ENCODE results near the gene SAMD9.

DNA sequence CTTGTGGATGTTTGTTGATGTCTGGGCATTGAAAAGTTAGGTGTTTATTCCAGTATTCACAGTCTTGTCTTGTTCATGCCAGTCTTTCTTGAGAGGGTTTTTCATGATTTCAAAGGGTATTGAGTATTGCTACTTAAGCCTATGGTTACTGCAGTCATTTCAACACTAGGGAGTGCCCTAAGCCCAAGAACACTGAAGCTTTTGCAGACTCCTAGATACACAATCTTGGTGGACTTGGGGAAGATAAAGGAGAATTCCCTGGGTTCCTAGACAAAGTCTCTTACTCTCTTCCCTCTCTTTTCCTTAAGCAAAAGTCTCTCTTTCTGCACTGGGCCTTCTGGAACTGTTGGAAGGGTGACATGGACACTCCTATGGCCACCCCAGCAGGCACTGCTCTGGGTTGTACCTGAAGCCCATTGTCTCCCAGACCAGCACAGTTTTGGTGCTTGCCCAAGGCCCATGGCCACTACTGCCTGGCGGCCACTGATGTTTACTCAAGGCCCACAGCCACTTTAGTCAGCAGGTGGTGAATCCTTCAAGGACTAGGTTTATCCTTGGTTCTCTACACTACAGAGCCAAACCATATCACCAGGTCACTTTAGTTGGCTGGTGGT lies 24.9 kb downstream of the SAMD9 start:
- TF ChIP-seq, protein P1, sequence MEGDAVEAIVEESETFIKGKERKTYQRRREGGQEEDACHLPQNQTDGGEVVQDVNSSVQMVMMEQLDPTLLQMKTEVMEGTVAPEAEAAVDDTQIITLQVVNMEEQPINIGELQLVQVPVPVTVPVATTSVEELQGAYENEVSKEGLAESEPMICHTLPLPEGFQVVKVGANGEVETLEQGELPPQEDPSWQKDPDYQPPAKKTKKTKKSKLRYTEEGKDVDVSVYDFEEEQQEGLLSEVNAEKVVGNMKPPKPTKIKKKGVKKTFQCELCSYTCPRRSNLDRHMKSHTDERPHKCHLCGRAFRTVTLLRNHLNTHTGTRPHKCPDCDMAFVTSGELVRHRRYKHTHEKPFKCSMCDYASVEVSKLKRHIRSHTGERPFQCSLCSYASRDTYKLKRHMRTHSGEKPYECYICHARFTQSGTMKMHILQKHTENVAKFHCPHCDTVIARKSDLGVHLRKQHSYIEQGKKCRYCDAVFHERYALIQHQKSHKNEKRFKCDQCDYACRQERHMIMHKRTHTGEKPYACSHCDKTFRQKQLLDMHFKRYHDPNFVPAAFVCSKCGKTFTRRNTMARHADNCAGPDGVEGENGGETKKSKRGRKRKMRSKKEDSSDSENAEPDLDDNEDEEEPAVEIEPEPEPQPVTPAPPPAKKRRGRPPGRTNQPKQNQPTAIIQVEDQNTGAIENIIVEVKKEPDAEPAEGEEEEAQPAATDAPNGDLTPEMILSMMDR (conservative IDR thresholded peaks at IDR 0.05; ENCODE audit: low read depth, low read length), result peak; percentile 47
- no peak for TF ChIP-seq EZH2 (IDR thresholded peaks at IDR 0.05; ENCODE audit: borderline replicate concordance, low read depth, low read length, poor library complexity, severe bottlenecking)

Measured in A673 (cell line).